Measurements from ENCODE around the gene PLEKHO1. TPM values are rescaled to one million over a fixed set of nuclear protein-coding genes. Genes with fewer than 3 reads are reported as not detected.

Gene PLEKHO1
- polyA plus RNA-seq, 1 of the 3 experiments (the other 2 are of a cell fraction), result 33.5 TPM

GRCh38 chr1:150160964-150161621 is 11.4 kb downstream of the PLEKHO1 start:
- Histone ChIP-seq H3F3A (replicated peaks; ENCODE audit: insufficient read depth) (peaks cover 50% of the 10 kb centered on the region), H3K4me2 (no peak overlapping the region), H3K27ac (ENCODE audit: low read depth in 2 of 2, low read length in 1 of 2) (peak overlapping the region; percentile 94 to 95), H3K9me3 (no peaks in the 10 kb centered on the region), H3K4me1 (ENCODE audit: control insufficient read depth in 1 of 2, insufficient read depth in 2 of 2, low read depth in 1 of 2, low read length in 1 of 2) (peaks cover 31 to 51% of the 10 kb centered on the region in 2 experiments), H3K36me3 (replicated peaks in 1 of 2; ENCODE audit: control insufficient read depth in 1 of 2, insufficient read depth in 2 of 2, low read length in 1 of 2) (peaks cover 25 to 33% of the 10 kb centered on the region in 2 experiments), H3K79me2 (ENCODE audit: insufficient read depth) (peaks cover 15% of the 10 kb centered on the region), H3K4me3 (ENCODE audit: low read depth in 2 of 2, low read length in 1 of 2) (no peak overlapping the region), H3K9ac (no peak overlapping the region), H3K9me2 (no peaks in the 10 kb centered on the region), H2AFZ (ENCODE audit: low read depth) (no peak overlapping the region), H3K27me3 (ENCODE audit: insufficient read depth) (no peaks in the 10 kb centered on the region), H4K20me1 (ENCODE audit: insufficient read depth) (no peaks in the 10 kb centered on the region)
- POLR2A ChIA-PET, result interaction anchor here (0.8 to 2.2 kb wide), 4 partner anchors 8 to 274 kb away, joined by 4 to 10 read pairs (median 6); partner anchors contain the start of gene VPS45
- no peak for TF ChIP-seq RFX5 (IDR thresholded peaks at IDR 0.05; ENCODE audit: low read length)
- no peak for TF ChIP-seq GATA2 (CRISPR knock-in tag; IDR thresholded peaks at IDR 0.05)
- no peak for TF ChIP-seq USF2 (IDR thresholded peaks at IDR 0.05; ENCODE audit: borderline replicate concordance, low read depth, low read length)
- TF ChIP-seq, protein P1, sequence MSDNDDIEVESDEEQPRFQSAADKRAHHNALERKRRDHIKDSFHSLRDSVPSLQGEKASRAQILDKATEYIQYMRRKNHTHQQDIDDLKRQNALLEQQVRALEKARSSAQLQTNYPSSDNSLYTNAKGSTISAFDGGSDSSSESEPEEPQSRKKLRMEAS (IDR thresholded peaks at IDR 0.05; ENCODE audit: low read depth), result no peak
- no peak for TF ChIP-seq RAD21 (IDR thresholded peaks at IDR 0.05; ENCODE audit: low read length)
- TF ChIP-seq FOXM1 (IDR thresholded peaks at IDR 0.05; ENCODE audit: low read depth), result no peak
- no peak for TF ChIP-seq MXI1 (IDR thresholded peaks at IDR 0.05; ENCODE audit: low read depth, low read length)
- DNase-seq, result no peak
- CTCF ChIA-PET, result interaction anchor here (0.6 to 8.6 kb wide), 8 partner anchors 6 to 1112 kb away, joined by 3 to 87 read pairs (median 6); no protein-coding TSS in a partner anchor
- WGBS (ENCODE audit: low lambda C conversion rate), result 97% methylated on average over 7 of the region's 7 CpGs

DNA sequence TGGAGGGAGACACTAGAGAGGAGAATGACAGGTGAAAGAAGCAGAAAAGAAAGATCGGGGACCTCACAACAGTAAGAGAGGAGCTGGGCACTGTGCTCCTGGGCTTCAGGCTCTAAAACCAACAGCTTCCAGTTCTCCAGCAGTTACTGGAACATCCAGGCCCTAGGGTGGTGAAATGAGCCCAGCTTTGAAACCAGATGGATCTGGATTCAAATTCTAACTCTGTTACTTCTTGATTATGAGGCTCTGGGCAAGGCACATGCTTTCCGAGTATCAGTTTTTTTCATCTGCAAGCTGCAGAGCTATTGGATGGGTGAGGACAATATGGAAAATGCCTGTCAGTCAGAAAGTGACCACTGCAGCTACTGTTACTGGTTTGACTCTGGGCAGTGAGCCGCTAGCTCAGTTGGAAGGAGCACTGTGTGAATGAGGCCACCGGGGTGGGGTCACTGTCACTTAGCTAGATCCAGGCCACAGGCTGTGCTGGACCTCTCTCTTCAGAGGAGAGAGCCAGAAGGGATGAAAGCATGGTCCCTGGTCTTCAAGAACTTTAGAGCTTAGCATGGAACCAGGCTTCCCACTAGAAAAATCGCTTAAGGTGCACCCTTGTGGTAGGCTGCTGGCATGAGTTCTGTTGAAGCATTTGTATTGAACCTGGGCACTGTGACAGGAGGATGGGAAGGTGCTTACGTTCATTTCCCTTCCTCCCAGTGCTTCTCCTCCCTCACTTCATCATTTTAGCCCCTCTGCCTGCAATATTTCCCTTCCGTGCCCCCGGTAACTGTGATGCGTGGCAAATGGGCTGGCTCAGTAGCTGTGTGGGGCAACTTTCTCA is 12.2 kb downstream of the PLEKHO1 start:
- POLR2A ChIA-PET, result interaction anchor here (0.8 to 2.2 kb wide), 6 partner anchors 9 to 275 kb away, joined by 3 to 10 read pairs (median 4); partner anchors contain the start of genes PLEKHO1 and VPS45
- peak overlapping the region; percentile 64 for H3K9ac ChIP-seq
- H3K4me1 ChIP-seq (ENCODE audit: control insufficient read depth in 1 of 2, insufficient read depth in 2 of 2, low read depth in 1 of 2, low read length in 1 of 2), result peaks cover 31 to 48% of the 10 kb centered on the region in 2 experiments
- H3K9me3 ChIP-seq, result no peaks in the 10 kb centered on the region
- CTCF ChIA-PET, result interaction anchor here (0.7 to 8.6 kb wide), 7 partner anchors 21 to 200 kb away, joined by 3 to 87 read pairs (median 4); no protein-coding TSS in a partner anchor
- 82% methylated on average over 9 of the region's 9 CpGs for WGBS (ENCODE audit: low lambda C conversion rate)
- peaks cover 43% of the 10 kb centered on the region for H3F3A ChIP-seq (replicated peaks; ENCODE audit: insufficient read depth)
- peak; percentile 67; the same call in 1 of the 2 replicates for TF ChIP-seq RFX5 (IDR thresholded peaks at IDR 0.05; ENCODE audit: low read length)
- TF ChIP-seq MXI1 (IDR thresholded peaks at IDR 0.05; ENCODE audit: low read depth, low read length), result no peak
- peaks cover 17 to 24% of the 10 kb centered on the region in 2 experiments for H3K36me3 ChIP-seq (replicated peaks in 1 of 2; ENCODE audit: control insufficient read depth in 1 of 2, insufficient read depth in 2 of 2, low read length in 1 of 2)
- H3K4me2 ChIP-seq, result peak overlapping the region; percentile 69
- no peaks in the 10 kb centered on the region for H3K9me2 ChIP-seq
- H3K27me3 ChIP-seq (ENCODE audit: insufficient read depth), result no peaks in the 10 kb centered on the region
- no peak for DNase-seq
- H3K4me3 ChIP-seq (ENCODE audit: low read depth in 2 of 2, low read length in 1 of 2), result no peak overlapping the region
- H3K27ac ChIP-seq (ENCODE audit: low read depth in 2 of 2, low read length in 1 of 2), result peak overlapping the region; percentile 94 to 95
- H2AFZ ChIP-seq (ENCODE audit: low read depth), result no peak overlapping the region
- no peaks in the 10 kb centered on the region for H4K20me1 ChIP-seq (ENCODE audit: insufficient read depth)
- H3K79me2 ChIP-seq (ENCODE audit: insufficient read depth), result peaks cover 15% of the 10 kb centered on the region
